K562 (cell line): ENCODE data around the gene STYXL1. TPM values are rescaled to one million over a fixed set of nuclear protein-coding genes. Genes with fewer than 3 reads are reported as not detected.

Experiments used
- ARID4B ChIP-seq: sonication (generic); formaldehyde crosslinking; IDR thresholded peaks from 2 replicates; pipeline ENCODE4 v1.8.0; 2022; ENCODE audit warnings: mild to moderate bottlenecking, missing genetic modification reagents
- CREB5 ChIP-seq: fragments of 250-450 bp; sonication (Bioruptor Pico); IDR thresholded peaks from 2 replicates; pipeline ENCODE4 v1.5.0; 2020; ENCODE audit warnings: mild to moderate bottlenecking
- FOXM1 ChIP-seq, 2 experiments: fragments of 450-650 bp in 1 of 2; sonication (generic) in 1 of 2; formaldehyde crosslinking in 1 of 2; IDR thresholded peaks; 2 replicates each; pipeline versions ENCODE4 v1.6.1 to v1.9.0; 2017 to 2022; ENCODE audit warnings: low read depth in 2 of 2, mild to moderate bottlenecking in 2 of 2, missing genetic modification reagents in 1 of 2, moderate library complexity in 1 of 2
- ILK ChIP-seq: fragments of 450-650 bp; IDR thresholded peaks from 2 replicates; pipeline ENCODE4 v1.6.1; 2016; ENCODE audit warnings: missing genetic modification characterization, low read depth, mild to moderate bottlenecking, missing compliant biosample characterization, moderate library complexity, borderline replicate concordance
- KHSRP ChIP-seq: fragments of 450-650 bp; IDR thresholded peaks from 2 replicates; pipeline ENCODE4 v1.6.1; 2017
- LCOR ChIP-seq: sonication (generic); formaldehyde crosslinking; IDR thresholded peaks from 2 replicates; pipeline ENCODE4 v1.8.0; 2022; ENCODE audit warnings: mild to moderate bottlenecking, missing genetic modification reagents
- MBD2 ChIP-seq: sonication (generic); IDR thresholded peaks from 2 replicates; pipeline ENCODE4 v1.6.1; 2016; ENCODE audit warnings: low read depth, borderline replicate concordance
- RFX7 ChIP-seq: fragments of 250-450 bp; sonication (Bioruptor Pico); IDR thresholded peaks from 2 replicates; pipeline ENCODE4 v1.5.1; 2021; ENCODE audit warnings: mild to moderate bottlenecking
- SAP30 ChIP-seq: fragments of 200-600 bp; sonication (generic); IDR thresholded peaks from 2 replicates; pipeline ENCODE4 v1.6.1; 2012; ENCODE audit warnings: borderline replicate concordance, low read depth, mild to moderate bottlenecking, moderate library complexity, low read length, control low read depth, inconsistent platforms; ENCODE audit not compliant: insufficient read depth, poor library complexity, severe bottlenecking
- TEAD4 ChIP-seq, 2 experiments: sonication (generic) in 1 of 2; formaldehyde crosslinking in 1 of 2; IDR thresholded peaks; 2 replicates each; pipeline versions ENCODE4 v1.6.1 to v1.8.0; 2012 to 2022; ENCODE audit warnings: borderline replicate concordance in 1 of 2, inconsistent platforms in 1 of 2, low read length in 1 of 2, mild to moderate bottlenecking in 1 of 2, missing genetic modification reagents in 1 of 2
- THRAP3 ChIP-seq: fragments of 450-650 bp; IDR thresholded peaks from 2 replicates; pipeline ENCODE4 v1.6.1; 2016; ENCODE audit warnings: mild to moderate bottlenecking, inconsistent platforms, borderline replicate concordance
- ZNF232 ChIP-seq: sonication (generic); formaldehyde crosslinking; IDR thresholded peaks from 2 replicates; pipeline ENCODE4 v1.8.0; 2022; ENCODE audit warnings: mild to moderate bottlenecking, missing genetic modification reagents
- ZNF398 ChIP-seq: fragments of 250-450 bp; sonication (Bioruptor Pico); IDR thresholded peaks from 2 replicates; pipeline ENCODE4 v1.8.0; 2021; ENCODE audit warnings: moderate library complexity, mild to moderate bottlenecking, inconsistent platforms
- ZNF512 ChIP-seq: IDR thresholded peaks from 2 replicates; pipeline ENCODE4 v1.6.1; 2016; ENCODE audit warnings: missing genetic modification characterization, missing compliant biosample characterization
- polyA plus RNA-seq, 8 experiments: library from polyadenylated mRNA; depleted of rRNA in 4 of 8; stranded (reverse) in 5 of 8; unstranded in 3 of 8; fragments of >200 nt; fragmentation: Nextera tagmentation in 2 of 8; fragmentation: Illumina TruSeq in 1 of 8; extraction: Ambion mirVana in 2 of 8; extraction: Trizol in 1 of 8; gene quantifications; 2 replicates each; pipeline versions ENCODE4 v1.2.1 to v1.2.3, GENCODE V29; 2011 to 2014; ENCODE audit warnings: inconsistent platforms in 1 of 8, missing spikeins in 1 of 8
- total RNA-seq, 7 experiments: library from RNA; depleted of rRNA in 6 of 7; stranded (reverse); fragments of >200 nt in 6 of 7; fragmentation: Illumina TruSeq in 2 of 7; extraction: Trizol in 2 of 7; gene quantifications; 2 replicates each; pipeline versions ENCODE4 v1.2.1 to v1.2.3, GENCODE V29; 2011 to 2021; ENCODE audit warnings: low replicate concordance in 1 of 7

STYXL1 gene
- total and polyA plus RNA-seq, 9 of the 15 experiments (the other 6 are each of a cell fraction or from before 2014, with no cell fraction given), result 36.5 to 97.2 (median 49.9) TPM

GRCh38 chr7:76016191-76016947 lies 31.4 kb downstream of the STYXL1 start (continued):
- TF ChIP-seq ILK (tag) (no peak), RFX7 (CRISPR knock-in tag) (peak; percentile 84; the same call in 1 of the 2 replicates), ZNF512 (no peak), ZNF232 (CRISPR knock-in tag) (no peak), FOXM1 (IDR thresholded peaks at IDR 0.05; ENCODE audit: low read depth) (no peak), FOXM1 (CRISPR knock-in tag; IDR thresholded peaks at IDR 0.05; ENCODE audit: low read depth) (no peak), THRAP3 (no peak), MBD2 (no peak), LCOR (no peak), ARID4B (no peak), KHSRP (no peak), SAP30 (no peak), TEAD4 (IDR thresholded peaks at IDR 0.05; ENCODE audit: low read length) (no peak), TEAD4 (CRISPR knock-in tag; IDR thresholded peaks at IDR 0.05; ENCODE audit: borderline replicate concordance) (no peak), CREB5 (CRISPR knock-in tag) (no peak), ZNF398 (CRISPR knock-in tag) (no peak)
